Pancreas (tissue), 10 donors: ENCODE measurements around the gene MAGI1. TPM values are rescaled to one million over a fixed set of nuclear protein-coding genes. Genes with fewer than 3 reads are reported as not detected.

ENCODE experiments used
- ATAC-seq, 4 donors: fragments of 200-7000 bp; cut with Tn5 transposase; one replicate each; pipeline versions ENCODE4 v1.8.0 to v1.9.1; 2020; ENCODE audit warnings: mild to moderate bottlenecking in 4 of 4, moderate library complexity in 4 of 4
- DNase-seq, 6 donors: peaks; one replicate each; pipeline ENCODE4 v3.0.0-alpha.2; 2020
- FAIRE-seq: peaks from 2 replicates; lab custom pipeline; 2012; peaks lifted over from hg19 to GRCh38; lab: Jason Lieb, UNC
- H3K27ac ChIP-seq, 4 donors: fragments of 200-600 bp; sonication (generic); 1 replicate in 3 of 4; 2 replicates in 1 of 4; pipeline versions ENCODE4 v1.5.0 to v1.8.0; 2020
- H3K27me3 ChIP-seq, 4 donors: fragments of 200-600 bp; one replicate each; pipeline ENCODE4 v1.8.0; 2021
- H3K36me3 ChIP-seq, 3 donors: fragments of 200-600 bp; sonication (generic) in 1 of 3; one replicate each; pipeline versions ENCODE4 v1.5.0 to v1.8.0; 2020 to 2021
- H3K4me1 ChIP-seq, 3 donors: fragments of 200-600 bp; one replicate each; pipeline ENCODE4 v1.8.0; 2021
- H3K4me3 ChIP-seq, 4 donors: fragments of 200-600 bp; sonication (generic) in 2 of 4; one replicate each; pipeline versions ENCODE4 v1.5.0 to v1.8.0; 2020 to 2021
- H3K9me3 ChIP-seq, 4 donors: fragments of 200-600 bp; one replicate each; pipeline ENCODE4 v1.8.0; 2021
- CTCF ChIP-seq, 4 donors: fragments of 200-600 bp; sonication (generic) in 3 of 4; IDR thresholded peaks; one replicate each; pipeline versions ENCODE4 v1.5.0 to v1.8.0; 2021; ENCODE audit warnings: antibody characterized with exemption in 4 of 4
- WGBS, 2 donors: extraction: QIAGEN DNeasy Blood & Tissue Kit; methylation state at CpG; one replicate each; pipeline ENCODE4 v1.1.7; 2013; 5-methylcytosine and 5-hydroxymethylcytosine counted together
- intact Hi-C, 3 donors: fragments of 100-400 bp; cut with DNase I; formaldehyde crosslinking; loops; one replicate each; pipeline versions ENCODE4 v1.11.1 to v1.14.2; 2022
- polyA plus RNA-seq, 2 donors: library from polyadenylated mRNA; stranded (reverse); fragments of 200-250 nt; gene quantifications; one replicate each; pipeline ENCODE4 v1.2.3, GENCODE V29; 2013
- total RNA-seq, 6 donors: library from RNA; stranded (reverse); fragmentation: NEBNext Ultra II Directional in 4 of 6; extraction: Animal tissue kit (Norgen Biotek cat#: 25700) in 4 of 6; gene quantifications; one replicate each; pipeline versions ENCODE4 v1.2.1 to v1.2.4, GENCODE V29; 2021 to 2023
- donor health status: healthy with polysubstance abuse.
- donor health status: DM: no; HTN: no; CAD: no; lungs with moderate emphysema.
- donor health status: DM: no; HTN: no; CAD: no.
- donor health status: control.
- donor health status: control.
- donor health status: Bipolar disorder and iron deficiency.
- donor health status: DM: yes; HTN: yes; CAD: no.
- donor health status: DM: no; HTN: no; CAD: no.
- donor health status: DM: no; HTN: no; CAD: no.
- donor health status: DM: yes; HTN: yes; CAD: no.

MAGI1 gene
- total and polyA plus RNA-seq, 8 donors, result 19.7 to 45.1 (median 28.0) TPM

GRCh38 chr3:65449841-65450428 lies 588.8 kb downstream of the MAGI1 start:
- Histone ChIP-seq H3K27me3 (no peaks in the 10 kb centered on the region), H3K4me1 (no peaks in the 10 kb centered on the region), H3K4me3 (no peak overlapping the region), H3K36me3 (no peaks in the 10 kb centered on the region), H3K9me3 (no peaks in the 10 kb centered on the region), H3K27ac (no peak overlapping the region)
- TF ChIP-seq CTCF (IDR thresholded peaks at IDR 0.05), result no peak
- no peak for DNase-seq
- 96% methylated on average over 6 of the region's 6 CpGs for WGBS, 2 donors
- intact Hi-C loops, result no loop called here
- no peak for ATAC-seq
- no peak for FAIRE-seq

GRCh38 chr3:65448120-65448519 lies 590.6 kb downstream of the MAGI1 start:
- no peak for DNase-seq
- no peak for ATAC-seq
- intact Hi-C loops, result no loop called here
- H3K4me3 ChIP-seq, result no peak overlapping the region
- no peaks in the 10 kb centered on the region for H3K9me3 ChIP-seq
- H3K27ac ChIP-seq, result no peak overlapping the region
- TF ChIP-seq CTCF (IDR thresholded peaks at IDR 0.05), result no peak
- WGBS, 2 donors, result 83 to 88% methylated on average over 3 of the region's 3 CpGs
- H3K4me1 ChIP-seq, result no peaks in the 10 kb centered on the region
- no peaks in the 10 kb centered on the region for H3K36me3 ChIP-seq
- no peak for FAIRE-seq
- no peaks in the 10 kb centered on the region for H3K27me3 ChIP-seq

GRCh38 chr3:65445573-65446169 lies 593.0 kb downstream of the MAGI1 start:
- DNase-seq (no peak), FAIRE-seq (no peak), ATAC-seq (no peak)
- Histone ChIP-seq H3K9me3 (no peaks in the 10 kb centered on the region), H3K4me1 (no peaks in the 10 kb centered on the region), H3K4me3 (no peak overlapping the region), H3K36me3 (no peaks in the 10 kb centered on the region), H3K27ac (no peak overlapping the region), H3K27me3 (no peaks in the 10 kb centered on the region)
- intact Hi-C loops, result no loop called here
- 81 to 91% methylated on average over 4 of the region's 4 CpGs for WGBS, 2 donors
- no peak for TF ChIP-seq CTCF (IDR thresholded peaks at IDR 0.05)

- Histone ChIP-seq H3K27me3 (no peaks in the 10 kb centered on the region), H3K36me3 (no peaks in the 10 kb centered on the region), H3K4me1 (no peaks in the 10 kb centered on the region), H3K27ac (no peak overlapping the region), H3K4me3 (no peak overlapping the region), H3K9me3 (no peaks in the 10 kb centered on the region)
- no peak for ATAC-seq
- intact Hi-C loops, result no loop called here
- WGBS, 2 donors, result 82 to 88% methylated on average over 7 of the region's 7 CpGs
- TF ChIP-seq CTCF (IDR thresholded peaks at IDR 0.05), result no peak
- FAIRE-seq, result no peak
- DNase-seq, result no peak
These were observed 594.3 kb downstream of the MAGI1 start for GRCh38 chr3:65444447-65444815.

- TF ChIP-seq CTCF (IDR thresholded peaks at IDR 0.05), result no peak
- no peak for ATAC-seq
- 90 to 96% methylated on average over 4 of the region's 4 CpGs for WGBS, 2 donors
- no peaks in the 10 kb centered on the region for H3K36me3 ChIP-seq
- H3K9me3 ChIP-seq, result no peaks in the 10 kb centered on the region
- no peak for FAIRE-seq
- H3K4me1 ChIP-seq, result no peaks in the 10 kb centered on the region
- DNase-seq, result no peak
- H3K27ac ChIP-seq, result no peak overlapping the region
- no peak overlapping the region for H3K4me3 ChIP-seq
- intact Hi-C loops, result no loop called here
- H3K27me3 ChIP-seq, result no peaks in the 10 kb centered on the region
These were observed 594.8 kb downstream of the MAGI1 start for GRCh38 chr3:65443739-65444446.
